ENCODE data around the gene IGF1R. TPM values are rescaled to one million over a fixed set of nuclear protein-coding genes. Genes with fewer than 3 reads are reported as not detected.

Gene IGF1R
- total and polyA plus RNA-seq, 4 donors, result 5.9 to 154 (median 27.6) TPM

- no peak for DNase-seq
- Histone ChIP-seq H3K9me3 (ENCODE audit: control insufficient read depth in 4 of 4, insufficient read depth in 3 of 4, low read length in 3 of 4) (no peaks in the 10 kb centered on the region), H3K4me3 (no peak overlapping the region), H3K9ac (ENCODE audit: insufficient read depth in 1 of 2, low read length in 2 of 2) (no peak overlapping the region), H3K27me3 (ENCODE audit: control insufficient read depth in 3 of 3, insufficient read depth in 3 of 3, low read length in 2 of 3) (no peaks in the 10 kb centered on the region), H3K36me3 (ENCODE audit: control insufficient read depth in 4 of 4, insufficient read depth in 4 of 4, low read length in 4 of 4) (no peaks in the 10 kb centered on the region), H3K27ac (ENCODE audit: low read depth in 1 of 2, low read length in 1 of 2) (no peak overlapping the region), H3K4me1 (ENCODE audit: control insufficient read depth in 5 of 5, insufficient read depth in 5 of 5, low read length in 5 of 5) (peaks cover 0 to 22% (median 14%) of the 10 kb centered on the region in 5 donors)
- no peak for ATAC-seq (ENCODE audit: insufficient read depth, low FRiP score)
- TF ChIP-seq, protein P1, sequence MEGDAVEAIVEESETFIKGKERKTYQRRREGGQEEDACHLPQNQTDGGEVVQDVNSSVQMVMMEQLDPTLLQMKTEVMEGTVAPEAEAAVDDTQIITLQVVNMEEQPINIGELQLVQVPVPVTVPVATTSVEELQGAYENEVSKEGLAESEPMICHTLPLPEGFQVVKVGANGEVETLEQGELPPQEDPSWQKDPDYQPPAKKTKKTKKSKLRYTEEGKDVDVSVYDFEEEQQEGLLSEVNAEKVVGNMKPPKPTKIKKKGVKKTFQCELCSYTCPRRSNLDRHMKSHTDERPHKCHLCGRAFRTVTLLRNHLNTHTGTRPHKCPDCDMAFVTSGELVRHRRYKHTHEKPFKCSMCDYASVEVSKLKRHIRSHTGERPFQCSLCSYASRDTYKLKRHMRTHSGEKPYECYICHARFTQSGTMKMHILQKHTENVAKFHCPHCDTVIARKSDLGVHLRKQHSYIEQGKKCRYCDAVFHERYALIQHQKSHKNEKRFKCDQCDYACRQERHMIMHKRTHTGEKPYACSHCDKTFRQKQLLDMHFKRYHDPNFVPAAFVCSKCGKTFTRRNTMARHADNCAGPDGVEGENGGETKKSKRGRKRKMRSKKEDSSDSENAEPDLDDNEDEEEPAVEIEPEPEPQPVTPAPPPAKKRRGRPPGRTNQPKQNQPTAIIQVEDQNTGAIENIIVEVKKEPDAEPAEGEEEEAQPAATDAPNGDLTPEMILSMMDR (IDR thresholded peaks at IDR 0.05; ENCODE audit: control extremely low read depth, extremely low read depth), result no peak
- 75 to 78% methylated on average over 2 of the region's 2 CpGs for WGBS, 2 donors
Measured at GRCh38 chr15:98755781-98756180, 107.4 kb downstream of the IGF1R start.

GRCh38 chr15:98758224-98758623 is 109.9 kb downstream of the IGF1R start:
- no peak overlapping the region for H3K4me3 ChIP-seq
- H3K9me3 ChIP-seq (ENCODE audit: control insufficient read depth in 4 of 4, insufficient read depth in 3 of 4, low read length in 3 of 4), result no peaks in the 10 kb centered on the region
- ATAC-seq (ENCODE audit: insufficient read depth, low FRiP score) (no peak), DNase-seq (no peak)
- peaks cover 0 to 30% (median 19%) of the 10 kb centered on the region in 5 donors for H3K4me1 ChIP-seq (ENCODE audit: control insufficient read depth in 5 of 5, insufficient read depth in 5 of 5, low read length in 5 of 5)
- TF ChIP-seq, protein P1 (IDR thresholded peaks at IDR 0.05; ENCODE audit: control extremely low read depth, extremely low read depth), result no peak
- H3K36me3 ChIP-seq (ENCODE audit: control insufficient read depth in 4 of 4, insufficient read depth in 4 of 4, low read length in 4 of 4), result no peaks in the 10 kb centered on the region
- no peak overlapping the region for H3K9ac ChIP-seq (ENCODE audit: insufficient read depth in 1 of 2, low read length in 2 of 2)
- no peaks in the 10 kb centered on the region for H3K27me3 ChIP-seq (ENCODE audit: control insufficient read depth in 3 of 3, insufficient read depth in 3 of 3, low read length in 2 of 3)
- 48 to 77% methylated on average over 8 of the region's 8 CpGs for WGBS, 2 donors
- no peak overlapping the region for H3K27ac ChIP-seq (ENCODE audit: low read depth in 1 of 2, low read length in 1 of 2)

DNA sequence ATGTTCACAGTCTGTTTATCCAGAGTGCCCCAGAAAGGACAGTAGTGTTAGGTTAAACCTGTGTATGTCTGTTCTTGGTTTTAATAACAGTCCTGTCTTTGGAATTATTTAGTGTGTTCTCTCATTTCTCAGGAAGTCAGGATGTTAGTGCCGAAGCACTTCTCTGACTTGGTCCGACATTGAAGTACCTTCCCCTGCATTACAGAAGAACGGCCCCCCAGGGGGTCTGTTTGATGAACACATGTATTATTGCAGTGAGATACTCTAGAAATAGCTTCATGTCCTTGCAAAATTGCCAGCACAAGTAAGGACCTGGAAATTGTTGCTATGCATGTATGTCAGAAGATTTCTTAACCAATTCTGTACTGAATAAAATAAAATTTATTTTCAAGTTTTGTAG is 110.9 kb downstream of the IGF1R start:
- 65 to 84% methylated on average over 3 of the region's 3 CpGs for WGBS, 2 donors

More for the DNA sequence above, 110.9 kb downstream of the IGF1R start:
- H3K4me3 ChIP-seq, result no peak overlapping the region
- peaks cover 0 to 31% (median 21%) of the 10 kb centered on the region in 5 donors for H3K4me1 ChIP-seq (ENCODE audit: control insufficient read depth in 5 of 5, insufficient read depth in 5 of 5, low read length in 5 of 5)
- no peaks in the 10 kb centered on the region for H3K36me3 ChIP-seq (ENCODE audit: control insufficient read depth in 4 of 4, insufficient read depth in 4 of 4, low read length in 4 of 4)
- DNase-seq (no peak), ATAC-seq (ENCODE audit: insufficient read depth, low FRiP score) (no peak)
- no peaks in the 10 kb centered on the region for H3K9me3 ChIP-seq (ENCODE audit: control insufficient read depth in 4 of 4, insufficient read depth in 3 of 4, low read length in 3 of 4)
- H3K27me3 ChIP-seq (ENCODE audit: control insufficient read depth in 3 of 3, insufficient read depth in 3 of 3, low read length in 2 of 3), result no peaks in the 10 kb centered on the region
- TF ChIP-seq, protein P1 (IDR thresholded peaks at IDR 0.05; ENCODE audit: control extremely low read depth, extremely low read depth), result no peak
- H3K9ac ChIP-seq (ENCODE audit: insufficient read depth in 1 of 2, low read length in 2 of 2), result no peak overlapping the region
- H3K27ac ChIP-seq (ENCODE audit: low read depth in 1 of 2, low read length in 1 of 2), result no peak overlapping the region

All from lung (tissue), 12 donors.